Thoracic aorta (tissue), 2 donors: ENCODE measurements around the gene PAEP. TPM values are rescaled to one million over a fixed set of nuclear protein-coding genes. Genes with fewer than 3 reads are reported as not detected.

Experiments
- ATAC-seq: fragments of 150-250 bp; one replicate; pipeline ENCODE4 v1.8.0; 2017; ENCODE audit warnings: low read depth; ENCODE audit not compliant: insufficient number of reproducible peaks, low FRiP score
- DNase-seq: peaks from one replicate; pipeline ENCODE4 v3.0.0-alpha.2; 2020; ENCODE audit warnings: low spot score
- H3K27ac ChIP-seq, 2 donors: fragments of 200-600 bp; sonication (generic); 1 replicate in 1 of 2; 2 replicates in 1 of 2; pipeline ENCODE4 v1.5.1; 2016; ENCODE audit warnings: mild to moderate bottlenecking in 2 of 2, moderate library complexity in 2 of 2
- H3K27me3 ChIP-seq: fragments of 200-600 bp; sonication (generic); replicated peaks from 2 replicates; pipeline ENCODE4 v1.6.0; 2016; ENCODE audit warnings: mild to moderate bottlenecking; ENCODE audit not compliant: insufficient read depth
- H3K36me3 ChIP-seq: fragments of 200-600 bp; sonication (generic); one replicate; pipeline ENCODE4 v1.5.1; 2016
- H3K4me1 ChIP-seq, 2 donors: fragments of 200-600 bp; sonication (generic); 1 replicate in 1 of 2; 2 replicates in 1 of 2; pipeline versions ENCODE4 v1.5.1 to v1.6.0; 2016; ENCODE audit warnings: low read depth in 2 of 2, mild to moderate bottlenecking in 1 of 2; ENCODE audit not compliant: control insufficient read depth in 1 of 2
- H3K4me3 ChIP-seq: fragments of 200-600 bp; sonication (generic); 2 replicates; pipeline ENCODE4 v1.5.1; 2016; ENCODE audit warnings: mild to moderate bottlenecking
- H3K9me3 ChIP-seq: fragments of 200-600 bp; sonication (generic); 2 replicates; pipeline ENCODE4 v1.5.1; 2016
- total RNA-seq, 2 donors: library from RNA; depleted of rRNA; stranded (reverse); fragments of >200 nt; gene quantifications; one replicate each; pipeline versions ENCODE4 v1.1.0 to v1.2.3, GENCODE V29; 2016
- TF ChIP-seq, protein P1 (sequence below): fragments of 200-600 bp; sonication (generic); IDR thresholded peaks from one replicate; pipeline ENCODE4 v1.5.1; 2019; ENCODE audit warnings: antibody characterized with exemption

Gene PAEP
- total RNA-seq, 2 donors from 2014 or later, result not detected

DNA sequence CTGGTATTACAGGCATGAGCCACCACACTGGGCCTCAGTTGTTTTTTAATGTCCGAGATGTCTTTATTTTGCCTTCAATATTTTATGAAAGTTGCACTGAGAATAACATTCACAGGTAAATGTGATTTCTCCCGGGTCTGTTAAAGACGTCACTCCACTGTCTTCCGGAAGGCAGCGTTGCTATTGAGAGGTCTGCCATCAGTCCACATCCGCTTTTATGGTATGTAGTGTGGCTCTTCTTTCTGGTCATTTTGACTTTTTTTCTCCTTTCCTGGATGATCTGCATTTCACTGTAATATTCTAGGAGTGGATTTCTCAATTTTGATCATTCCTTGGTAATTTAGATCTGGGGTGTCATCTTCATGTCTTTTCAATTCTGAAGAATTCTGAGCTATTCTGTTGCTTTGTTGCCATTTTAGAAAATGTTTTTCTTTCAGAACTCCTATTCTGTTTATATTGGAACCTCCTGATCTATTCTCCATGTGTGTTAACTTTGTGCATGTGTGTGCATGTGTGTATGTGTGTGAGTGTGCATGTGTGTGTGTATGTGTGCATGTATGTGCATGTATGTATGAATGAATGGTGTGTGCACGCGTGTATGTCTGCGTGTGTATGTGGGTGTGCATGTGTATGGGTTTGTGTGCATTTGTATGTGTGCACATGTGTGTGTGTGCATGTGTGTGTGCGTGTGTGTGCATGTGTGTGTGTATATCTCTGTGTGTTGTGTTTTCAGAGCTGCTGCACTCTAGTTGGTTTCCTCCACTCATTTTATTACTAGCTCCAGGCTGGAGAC, 42.2 kb upstream of the PAEP start:
- Histone ChIP-seq H3K4me3 (no peak overlapping the region), H3K27me3 (no peaks in the 10 kb centered on the region), H3K36me3 (no peaks in the 10 kb centered on the region), H3K4me1 (no peaks in the 10 kb centered on the region), H3K27ac (no peak overlapping the region), H3K9me3 (no peaks in the 10 kb centered on the region)
- DNase-seq (no peak), ATAC-seq (no peak)
- TF ChIP-seq, protein P1, sequence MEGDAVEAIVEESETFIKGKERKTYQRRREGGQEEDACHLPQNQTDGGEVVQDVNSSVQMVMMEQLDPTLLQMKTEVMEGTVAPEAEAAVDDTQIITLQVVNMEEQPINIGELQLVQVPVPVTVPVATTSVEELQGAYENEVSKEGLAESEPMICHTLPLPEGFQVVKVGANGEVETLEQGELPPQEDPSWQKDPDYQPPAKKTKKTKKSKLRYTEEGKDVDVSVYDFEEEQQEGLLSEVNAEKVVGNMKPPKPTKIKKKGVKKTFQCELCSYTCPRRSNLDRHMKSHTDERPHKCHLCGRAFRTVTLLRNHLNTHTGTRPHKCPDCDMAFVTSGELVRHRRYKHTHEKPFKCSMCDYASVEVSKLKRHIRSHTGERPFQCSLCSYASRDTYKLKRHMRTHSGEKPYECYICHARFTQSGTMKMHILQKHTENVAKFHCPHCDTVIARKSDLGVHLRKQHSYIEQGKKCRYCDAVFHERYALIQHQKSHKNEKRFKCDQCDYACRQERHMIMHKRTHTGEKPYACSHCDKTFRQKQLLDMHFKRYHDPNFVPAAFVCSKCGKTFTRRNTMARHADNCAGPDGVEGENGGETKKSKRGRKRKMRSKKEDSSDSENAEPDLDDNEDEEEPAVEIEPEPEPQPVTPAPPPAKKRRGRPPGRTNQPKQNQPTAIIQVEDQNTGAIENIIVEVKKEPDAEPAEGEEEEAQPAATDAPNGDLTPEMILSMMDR, result no peak

DNA sequence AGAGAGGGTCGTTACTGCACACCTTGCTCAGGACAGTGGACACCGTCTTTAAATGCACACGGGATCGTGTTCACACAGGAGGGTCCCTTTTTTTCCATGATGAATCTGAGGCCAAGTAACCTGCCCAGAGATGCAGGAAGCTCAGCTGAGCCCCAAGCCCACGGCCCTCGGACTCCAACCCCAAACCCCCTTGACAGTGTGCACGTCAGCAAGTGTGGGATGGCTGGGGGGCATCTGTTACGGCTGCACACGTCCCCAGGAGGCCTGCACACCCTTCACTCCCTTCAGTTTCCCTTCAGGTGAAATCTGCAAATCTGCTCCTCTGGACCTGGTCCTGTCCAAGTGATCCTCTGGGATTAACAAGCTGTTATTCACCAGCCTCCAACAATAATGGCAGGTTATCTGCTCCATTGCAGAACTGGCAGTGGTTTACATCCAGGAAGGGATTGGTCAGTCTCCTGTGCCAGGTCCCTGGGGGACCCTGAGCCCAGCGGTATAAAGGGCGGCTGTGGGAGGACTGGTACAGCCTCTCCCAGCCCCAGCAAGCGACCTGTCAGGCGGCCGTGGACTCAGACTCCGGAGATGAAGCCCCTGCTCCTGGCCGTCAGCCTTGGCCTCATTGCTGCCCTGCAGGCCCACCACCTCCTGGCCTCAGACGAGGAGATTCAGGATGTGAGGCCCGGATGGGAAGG, 40.5 kb upstream of the PAEP start, which contains the start of gene LCN1:
Gene LCN1 (plus strand): TSS at position 525 of the 692 bp plus-strand sequence. CDS start 58 bp downstream, at position 583.
- no peaks in the 10 kb centered on the region for H3K4me1 ChIP-seq
- TF ChIP-seq, protein P1, result no peak
- ATAC-seq (no peak), DNase-seq (no peak)
- no peaks in the 10 kb centered on the region for H3K27me3 ChIP-seq
- no peaks in the 10 kb centered on the region for H3K36me3 ChIP-seq
- no peak within 1 kb of the TSS for H3K4me3 ChIP-seq
- H3K9me3 ChIP-seq, result no peaks in the 10 kb centered on the region
- no peak within 1 kb of the TSS for H3K27ac ChIP-seq

DNA sequence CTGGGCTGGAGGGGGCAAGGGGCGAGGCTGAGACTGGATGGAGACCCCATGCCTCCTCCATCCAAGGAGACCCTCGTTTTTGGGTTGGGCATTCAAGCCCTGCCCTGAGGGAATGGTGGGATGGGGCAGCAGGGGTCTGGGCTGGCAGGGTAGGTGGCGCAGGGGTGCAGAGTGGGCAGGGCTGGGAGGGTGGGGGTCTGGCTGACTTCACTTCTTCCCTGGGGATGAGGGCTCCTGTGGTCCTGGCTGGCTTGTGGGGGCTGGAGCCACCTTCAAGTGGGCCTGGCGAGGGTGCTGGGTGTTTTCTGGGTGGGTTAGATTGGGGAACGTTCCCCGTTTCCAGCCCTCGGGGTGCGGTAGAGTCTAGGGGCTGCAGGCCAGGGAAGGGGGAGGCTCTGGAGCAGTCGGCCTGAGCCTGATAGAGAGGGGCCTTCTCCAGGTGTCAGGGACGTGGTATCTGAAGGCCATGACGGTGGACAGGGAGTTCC, 39.9 kb upstream of the PAEP start:
- ATAC-seq (no peak), DNase-seq (no peak)
- no peak overlapping the region for H3K27ac ChIP-seq
- H3K36me3 ChIP-seq, result no peaks in the 10 kb centered on the region
- H3K4me1 ChIP-seq, result no peaks in the 10 kb centered on the region
- H3K27me3 ChIP-seq, result no peaks in the 10 kb centered on the region
- H3K9me3 ChIP-seq, result no peaks in the 10 kb centered on the region
- H3K4me3 ChIP-seq, result no peak overlapping the region
- TF ChIP-seq, protein P1, result no peak

DNA sequence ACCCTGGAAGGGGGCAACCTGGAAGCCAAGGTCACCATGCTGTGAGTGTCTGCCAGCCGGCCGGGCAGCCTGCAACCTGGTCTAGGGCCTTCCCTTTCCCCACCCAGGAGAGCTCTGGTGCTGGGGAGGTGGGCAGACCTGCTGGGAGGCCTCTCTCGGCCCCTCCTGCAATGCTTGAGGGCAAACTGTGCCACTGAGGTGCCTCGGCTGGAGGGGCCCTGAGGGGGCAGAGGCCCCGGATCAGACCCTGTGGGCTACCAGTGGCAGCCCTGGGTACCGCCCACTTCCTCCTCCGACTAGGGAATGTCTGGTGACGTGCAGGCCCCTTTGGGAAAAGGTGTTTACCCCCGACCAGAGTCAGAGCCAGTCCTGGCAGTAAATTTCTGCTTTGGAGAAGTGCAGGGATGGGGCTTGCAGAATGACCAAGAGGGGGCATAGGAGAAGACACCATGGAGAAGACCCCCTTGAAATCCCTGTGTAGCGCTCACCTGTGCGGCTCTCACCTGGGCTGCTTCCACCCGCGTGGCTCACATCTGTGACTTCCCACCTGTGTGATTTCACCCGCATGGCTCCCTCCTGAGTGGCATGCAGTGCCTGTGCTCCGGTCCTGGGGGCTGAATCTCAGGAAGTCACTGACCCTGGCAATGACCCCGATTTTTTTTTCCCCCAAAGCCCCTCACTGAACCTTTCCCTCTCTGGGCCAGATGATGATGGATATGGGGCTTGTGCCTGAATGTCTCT, 39.2 kb upstream of the PAEP start:
- no peak overlapping the region for H3K27ac ChIP-seq
- TF ChIP-seq, protein P1, result no peak
- ATAC-seq (no peak), DNase-seq (no peak)
- H3K36me3 ChIP-seq, result no peaks in the 10 kb centered on the region
- H3K27me3 ChIP-seq, result no peaks in the 10 kb centered on the region
- no peaks in the 10 kb centered on the region for H3K4me1 ChIP-seq
- no peaks in the 10 kb centered on the region for H3K9me3 ChIP-seq
- no peak overlapping the region for H3K4me3 ChIP-seq

DNA sequence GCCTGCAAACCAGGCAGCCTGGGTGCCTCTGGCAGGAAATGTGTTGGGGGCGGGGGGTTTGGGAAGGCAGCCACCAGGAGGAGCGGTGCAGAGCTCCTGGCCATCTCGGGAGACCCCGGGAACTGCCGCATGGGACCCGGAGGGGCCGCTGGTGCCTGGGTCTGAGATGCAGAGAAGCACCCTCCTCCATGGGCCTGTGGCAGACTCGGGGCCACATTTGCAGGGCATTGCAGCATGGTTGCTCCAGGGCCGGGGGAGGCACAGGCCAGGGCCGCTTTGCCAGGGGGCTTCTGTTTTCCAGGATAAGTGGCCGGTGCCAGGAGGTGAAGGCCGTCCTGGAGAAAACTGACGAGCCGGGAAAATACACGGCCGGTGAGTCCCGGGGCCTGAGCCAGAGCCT, 38.6 kb upstream of the PAEP start:
- ATAC-seq (no peak), DNase-seq (no peak)
- TF ChIP-seq, protein P1, result no peak
- no peaks in the 10 kb centered on the region for H3K4me1 ChIP-seq
- no peaks in the 10 kb centered on the region for H3K36me3 ChIP-seq
- no peaks in the 10 kb centered on the region for H3K27me3 ChIP-seq
- H3K27ac ChIP-seq, result no peak overlapping the region
- no peaks in the 10 kb centered on the region for H3K9me3 ChIP-seq
- no peak overlapping the region for H3K4me3 ChIP-seq
